ENCODE data around the gene MLLT3.

DNA sequence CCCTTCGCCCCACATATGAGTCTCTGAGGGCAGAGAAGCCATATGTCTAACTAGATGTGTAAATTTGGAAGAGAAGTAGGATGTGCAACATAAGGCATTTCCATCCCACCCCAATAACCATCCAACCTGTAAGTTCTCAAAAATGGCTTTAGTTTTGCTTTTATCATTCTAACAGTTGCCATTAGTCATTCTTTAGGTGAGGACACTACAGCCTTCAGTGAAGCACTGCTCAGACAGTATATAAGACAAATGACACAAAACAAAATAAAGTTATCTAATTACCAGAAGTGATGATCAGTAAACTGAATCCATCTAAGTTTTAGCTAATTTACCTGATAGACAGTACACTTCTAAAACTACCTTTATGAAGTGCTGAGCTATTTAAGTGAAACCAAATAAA is 23.9 kb downstream of the MLLT3 start:
- TF ChIP-seq, protein P1, sequence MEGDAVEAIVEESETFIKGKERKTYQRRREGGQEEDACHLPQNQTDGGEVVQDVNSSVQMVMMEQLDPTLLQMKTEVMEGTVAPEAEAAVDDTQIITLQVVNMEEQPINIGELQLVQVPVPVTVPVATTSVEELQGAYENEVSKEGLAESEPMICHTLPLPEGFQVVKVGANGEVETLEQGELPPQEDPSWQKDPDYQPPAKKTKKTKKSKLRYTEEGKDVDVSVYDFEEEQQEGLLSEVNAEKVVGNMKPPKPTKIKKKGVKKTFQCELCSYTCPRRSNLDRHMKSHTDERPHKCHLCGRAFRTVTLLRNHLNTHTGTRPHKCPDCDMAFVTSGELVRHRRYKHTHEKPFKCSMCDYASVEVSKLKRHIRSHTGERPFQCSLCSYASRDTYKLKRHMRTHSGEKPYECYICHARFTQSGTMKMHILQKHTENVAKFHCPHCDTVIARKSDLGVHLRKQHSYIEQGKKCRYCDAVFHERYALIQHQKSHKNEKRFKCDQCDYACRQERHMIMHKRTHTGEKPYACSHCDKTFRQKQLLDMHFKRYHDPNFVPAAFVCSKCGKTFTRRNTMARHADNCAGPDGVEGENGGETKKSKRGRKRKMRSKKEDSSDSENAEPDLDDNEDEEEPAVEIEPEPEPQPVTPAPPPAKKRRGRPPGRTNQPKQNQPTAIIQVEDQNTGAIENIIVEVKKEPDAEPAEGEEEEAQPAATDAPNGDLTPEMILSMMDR (IDR thresholded peaks at IDR 0.05) = no peak
- TF ChIP-seq POLR2A (IDR thresholded peaks at IDR 0.05) = no peak
- no peak for TF ChIP-seq EP300 (IDR thresholded peaks at IDR 0.05)
